Fibroblast of skin of right quadriceps (primary cell): ENCODE data around the gene LBHD1.
"Not testable (repeated sequence)": the region's sequence is repeated elsewhere in the genome, so short reads cannot be mapped to it uniquely, and the experiment has no call there.

Experiments used
- DNase-seq: peaks from one replicate; pipeline ENCODE4 v3.0.0-alpha.2; 2013

The LBHD1 gene

DNA sequence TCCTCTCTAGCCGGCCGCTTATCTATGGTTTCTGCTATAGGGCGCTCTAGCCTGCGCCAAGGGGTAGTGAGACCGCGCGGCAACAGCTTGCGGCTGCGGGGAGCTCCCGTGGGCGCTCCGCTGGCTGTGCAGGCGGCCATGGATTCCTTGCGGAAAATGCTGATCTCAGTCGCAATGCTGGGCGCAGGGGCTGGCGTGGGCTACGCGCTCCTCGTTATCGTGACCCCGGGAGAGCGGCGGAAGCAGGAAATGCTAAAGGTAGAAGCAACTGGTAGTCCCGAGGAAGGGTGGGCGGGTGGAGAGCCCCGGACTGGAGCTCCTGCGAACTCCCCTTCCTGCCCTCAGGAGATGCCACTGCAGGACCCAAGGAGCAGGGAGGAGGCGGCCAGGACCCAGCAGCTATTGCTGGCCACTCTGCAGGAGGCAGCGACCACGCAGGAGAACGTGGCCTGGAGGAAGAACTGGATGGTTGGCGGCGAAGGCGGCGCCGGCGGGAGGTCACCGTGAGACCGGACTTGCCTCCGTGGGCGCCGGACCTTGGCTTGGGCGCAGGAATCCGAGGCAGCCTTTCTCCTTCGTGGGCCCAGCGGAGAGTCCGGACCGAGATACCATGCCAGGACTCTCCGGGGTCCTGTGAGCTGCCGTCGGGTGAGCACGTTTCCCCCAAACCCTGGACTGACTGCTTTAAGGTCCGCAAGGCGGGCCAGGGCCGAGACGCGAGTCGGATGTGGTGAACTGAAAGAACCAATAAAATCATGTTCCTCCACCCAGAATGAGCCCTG is at the start of gene LBHD1, which contains the start of gene UQCC3:
Gene LBHD1, minus strand, starts transcription at position 660 of the 782 bp plus-strand sequence. CDS start 2,236 bp downstream, outside the sequence.
Gene UQCC3, plus strand, starts transcription at position 66 of the 782 bp plus-strand sequence. Its CDS starts 73 bp downstream, at position 139.
- peak; percentile 87 for DNase-seq

- DNase-seq: no peak
Measured at GRCh38 chr11:62719302-62719978, 47.4 kb upstream of the LBHD1 start.

- DNase-seq: no peak
Measured at GRCh38 chr11:62716816-62717215, 44.7 kb upstream of the LBHD1 start.

GRCh38 chr11:62716206-62716605 is 44.1 kb upstream of the LBHD1 start:
- DNase-seq: no peak

DNA sequence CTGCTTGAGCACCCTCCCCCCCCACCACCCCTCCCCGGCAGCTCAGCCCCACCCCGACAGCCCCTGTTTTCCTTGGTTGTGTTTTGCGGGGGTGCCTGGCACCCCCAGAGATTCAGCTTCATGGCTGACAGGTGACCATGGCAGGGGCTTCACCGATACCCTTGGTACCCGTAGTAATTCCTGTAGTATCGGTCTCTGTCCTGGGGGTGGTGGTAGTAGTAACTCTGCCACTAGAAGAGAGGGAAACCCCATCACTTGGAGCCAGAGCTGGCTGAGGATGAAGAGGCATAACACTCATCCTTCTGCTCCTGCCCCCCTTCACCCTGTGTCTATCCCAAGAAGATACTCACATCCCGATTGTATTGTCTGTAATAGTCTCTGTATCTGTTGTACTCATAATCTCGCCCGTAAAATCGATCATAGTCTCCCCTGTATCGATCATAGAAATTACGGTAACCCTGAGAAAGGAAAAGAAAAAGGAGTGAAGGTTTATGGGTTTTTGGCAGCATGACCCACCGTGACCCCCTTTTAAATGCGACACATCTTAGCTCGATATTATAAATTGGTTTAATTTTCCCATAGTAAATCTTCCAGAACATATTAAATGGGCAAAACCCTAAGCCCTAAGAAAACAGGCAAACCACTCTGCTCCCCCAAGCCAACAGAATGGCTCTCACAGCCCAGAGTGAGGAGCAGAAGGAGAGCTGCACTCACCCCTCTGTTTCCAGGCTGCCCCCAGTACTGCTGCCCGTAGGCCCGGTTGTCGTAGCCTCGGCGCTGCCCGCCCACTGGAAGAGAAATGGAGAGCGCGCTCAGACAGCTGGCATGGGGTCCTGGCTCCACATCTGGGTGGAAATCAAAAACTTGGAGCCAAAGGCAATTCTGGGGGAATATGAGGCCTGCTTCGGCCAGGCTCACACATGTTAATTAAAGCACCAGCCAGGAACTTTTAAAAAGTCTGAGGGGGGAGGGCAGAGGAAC is 43.4 kb upstream of the LBHD1 start:
- no peak for DNase-seq

GRCh38 chr11:62713343-62713742 is 41.3 kb upstream of the LBHD1 start:
- no peak for DNase-seq

DNA sequence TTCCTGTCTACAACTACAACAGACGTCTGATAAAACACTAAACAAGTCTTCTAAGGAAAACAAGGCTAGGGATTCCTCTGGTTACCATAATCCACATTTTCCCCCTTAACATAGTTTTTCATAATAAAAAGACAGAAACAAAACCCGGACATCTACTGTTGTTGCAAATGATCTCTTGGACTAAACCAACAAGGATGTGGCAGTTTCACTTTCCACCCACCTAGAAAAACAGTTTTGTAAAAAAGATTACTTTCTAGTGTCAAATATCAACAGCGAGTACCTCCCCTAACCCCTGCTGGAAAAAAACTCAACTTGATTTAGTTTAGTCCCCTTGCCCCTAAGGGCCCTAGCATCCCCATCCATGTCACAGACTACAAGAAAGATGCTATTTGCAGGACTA is 40.8 kb upstream of the LBHD1 start:
- DNase-seq: no peak

DNA sequence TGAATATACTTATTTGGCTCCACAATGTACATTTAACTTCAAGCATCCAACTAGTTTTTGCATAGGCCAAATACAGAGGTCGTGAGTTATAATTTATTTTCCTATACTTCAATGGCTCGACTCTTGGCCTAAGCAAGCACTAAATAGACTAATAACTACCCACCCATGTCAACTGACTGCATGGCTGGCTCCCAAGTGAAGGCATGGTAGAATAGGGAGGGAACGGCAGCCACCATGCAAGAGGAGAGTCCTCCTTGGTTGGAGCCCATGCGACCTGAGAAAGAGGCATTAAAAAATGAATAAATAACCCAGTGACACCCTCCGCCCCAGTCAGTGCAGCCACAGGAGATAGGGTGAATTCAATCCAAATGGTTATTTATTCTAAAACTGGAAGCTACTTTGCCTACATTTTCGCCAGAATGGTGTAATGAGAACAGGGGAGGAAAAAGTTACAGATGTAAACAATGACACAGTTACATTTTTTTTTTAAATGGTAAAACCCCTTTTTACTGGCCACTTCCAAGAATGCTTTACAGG is 40.3 kb upstream of the LBHD1 start:
- DNase-seq: no peak

GRCh38 chr11:62710001-62710345 is 37.9 kb upstream of the LBHD1 start:
- no peak for DNase-seq

DNA sequence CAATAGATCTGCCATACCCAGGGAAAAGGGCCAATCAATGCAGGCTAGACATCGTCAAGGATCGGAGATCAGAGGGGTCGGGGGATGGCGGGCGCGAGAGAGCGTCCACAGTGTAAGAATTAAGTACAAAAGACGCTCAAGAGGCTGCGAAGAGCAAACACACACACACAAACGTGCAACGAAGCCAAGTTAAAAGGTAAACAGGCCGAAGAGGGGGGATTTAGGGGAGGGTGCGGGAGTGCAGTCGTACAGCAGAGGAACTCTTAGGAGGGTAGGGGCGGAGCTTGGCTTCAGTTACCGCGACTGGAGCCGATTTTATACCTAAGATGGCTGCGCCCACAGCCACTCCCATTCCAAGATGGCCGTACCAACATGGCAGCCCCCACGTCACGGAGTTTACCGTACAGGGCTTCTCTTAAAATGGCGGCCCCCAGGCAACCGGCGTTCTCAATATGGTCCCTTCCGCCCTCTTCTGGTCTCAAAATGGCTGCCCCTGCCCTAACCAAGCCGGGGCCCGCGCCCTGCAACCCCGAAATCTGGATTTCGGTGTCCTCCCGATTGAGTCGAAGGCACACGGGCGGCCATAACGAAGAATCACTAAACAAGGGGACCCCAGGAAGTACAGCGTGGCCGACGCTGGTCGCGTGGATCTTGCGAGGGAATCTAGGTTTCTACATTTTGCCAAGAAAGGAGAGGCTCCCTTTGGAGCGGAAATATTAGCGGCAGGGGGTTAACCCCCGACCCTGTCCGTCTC is 37.4 kb upstream of the LBHD1 start:
- peak; percentile 97 for DNase-seq

GRCh38 chr11:62708793-62709192 is 36.7 kb upstream of the LBHD1 start:
- DNase-seq: no peak

- no peak for DNase-seq
Measured at GRCh38 chr11:62708392-62708791, 36.3 kb upstream of the LBHD1 start.

DNA sequence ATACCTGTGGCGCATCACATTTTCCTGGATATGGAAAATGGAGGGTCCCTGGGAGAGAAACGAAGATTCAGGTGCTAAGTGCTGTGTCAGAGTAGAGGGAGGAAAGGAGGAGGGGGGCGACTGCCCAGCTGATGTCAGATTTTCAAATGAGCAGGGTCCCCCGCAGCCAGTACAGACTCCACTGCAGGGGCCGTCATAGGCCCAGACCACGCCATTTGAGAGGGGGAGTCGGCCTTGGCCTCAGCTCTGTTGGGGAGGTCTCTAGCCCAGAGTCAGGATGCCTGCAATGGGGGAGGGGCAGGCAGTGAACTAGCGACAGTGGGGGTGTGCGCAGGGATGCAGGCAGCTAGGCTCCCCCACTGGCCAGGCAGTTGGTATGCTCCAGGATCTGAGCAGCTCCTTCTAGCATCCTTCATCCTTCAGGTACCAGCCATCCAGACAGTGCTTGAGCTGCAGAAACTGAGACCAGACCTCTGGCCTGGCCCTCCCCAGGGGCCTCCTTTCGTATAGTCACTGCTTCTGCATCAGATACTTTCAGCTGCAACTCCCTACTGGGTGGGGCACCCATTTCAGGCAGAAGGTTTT is 35.3 kb upstream of the LBHD1 start, which contains the start of the genes BSCL2 and GNG3:
Gene BSCL2, minus strand, starts transcription at position 148 of the 585 bp plus-strand sequence. CDS start 229 bp downstream, outside the sequence.
Gene GNG3, plus strand, starts transcription at position 400 of the 585 bp plus-strand sequence. CDS start 620 bp downstream, outside the sequence.
- DNase-seq: no peak

- DNase-seq: no peak
Measured at GRCh38 chr11:62706850-62707247, 34.8 kb upstream of the LBHD1 start.

DNA sequence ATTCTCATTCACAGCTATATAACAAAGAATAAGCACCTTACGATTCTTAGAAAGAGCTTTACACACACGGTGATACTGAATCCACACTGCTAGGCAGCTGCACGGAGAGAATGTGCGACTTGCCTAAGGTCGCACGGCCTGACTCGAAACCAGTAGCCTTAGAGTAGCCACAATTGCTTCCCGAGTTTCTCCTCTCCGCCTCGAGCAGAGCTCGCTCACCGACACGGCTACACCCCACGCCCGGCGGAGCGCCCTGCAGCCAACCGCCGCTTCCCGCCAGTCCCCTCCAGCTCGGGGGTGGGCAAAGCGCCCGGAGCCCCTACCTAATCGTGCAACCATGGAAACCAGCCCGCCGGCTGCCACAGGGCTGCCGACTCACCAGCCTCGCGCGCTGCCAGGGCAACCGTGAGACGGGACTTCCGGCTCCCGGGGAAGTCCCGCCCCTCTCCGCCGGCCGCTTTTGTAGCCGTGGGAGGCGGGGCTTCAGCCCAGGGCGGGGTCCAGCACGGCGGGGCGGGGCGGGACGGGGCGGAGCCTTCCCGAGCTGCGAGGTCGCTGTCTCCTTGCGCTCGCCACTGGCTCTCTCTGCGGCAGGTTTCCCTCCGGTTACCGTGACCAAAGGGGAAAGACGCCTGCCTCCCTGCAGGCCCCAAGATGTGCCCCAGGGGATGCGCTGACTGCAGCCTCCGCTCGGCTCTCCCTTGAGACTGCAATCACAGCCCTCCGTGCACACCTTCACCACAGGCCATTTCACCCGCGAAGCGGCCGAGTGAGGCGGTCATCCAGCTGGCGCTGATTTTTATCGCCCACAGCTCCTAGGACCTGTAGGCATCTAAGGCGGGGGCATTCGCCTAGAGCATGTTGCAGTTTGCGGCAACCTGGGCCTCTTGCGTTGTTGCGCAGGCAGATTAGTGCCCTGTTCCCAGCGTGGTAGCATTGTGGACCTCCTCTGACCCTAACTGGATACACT is 34.1 kb upstream of the LBHD1 start:
- peak; percentile 94 for DNase-seq

- DNase-seq: no peak
Measured at GRCh38 chr11:62705413-62705812, 33.3 kb upstream of the LBHD1 start.

- DNase-seq: not testable (repeated sequence)
Measured at GRCh38 chr11:62703921-62704320, 31.9 kb upstream of the LBHD1 start.

- no peak for DNase-seq
Measured at GRCh38 chr11:62702246-62702645, 30.2 kb upstream of the LBHD1 start.

DNA sequence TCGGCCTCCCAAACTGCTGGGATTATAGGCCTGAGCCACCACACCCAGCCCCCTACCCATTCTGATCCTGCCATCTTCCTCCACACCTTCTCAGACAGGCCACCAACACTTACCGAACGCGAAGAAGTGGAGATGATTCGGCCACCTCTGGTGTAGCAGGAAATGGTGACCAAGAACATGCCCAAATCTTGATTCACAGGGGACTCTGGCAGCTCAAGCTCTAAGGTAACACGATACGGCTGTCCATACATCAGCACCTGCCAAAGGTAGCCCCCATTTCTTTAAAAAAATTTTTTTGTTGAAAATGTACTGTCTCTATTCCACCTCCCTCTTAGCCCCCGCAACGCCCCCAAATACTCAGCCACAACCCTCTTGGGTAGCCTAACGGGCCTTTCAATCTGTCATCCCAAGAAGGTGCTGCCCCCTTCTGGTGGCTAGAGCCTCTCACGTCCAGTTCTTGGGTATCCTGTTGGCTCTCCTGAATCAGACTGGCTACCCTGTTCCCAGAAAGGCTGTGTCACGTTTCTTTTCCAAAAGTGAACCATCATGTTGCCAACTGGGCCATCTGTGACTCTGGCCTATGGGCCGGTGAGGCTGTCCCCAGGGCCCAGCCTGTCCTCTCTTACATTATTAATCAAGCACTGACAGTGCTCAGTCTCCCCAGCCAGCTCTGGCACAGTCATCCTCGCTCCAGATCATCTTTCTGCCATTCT is 22.5 kb upstream of the LBHD1 start:
- peak; percentile 75 for DNase-seq
